Measurements from ENCODE around the gene MORC1. TPM values are rescaled to one million over a fixed set of nuclear protein-coding genes. Genes with fewer than 3 reads are reported as not detected.

The MORC1 gene
- total RNA-seq, 1 donor from 2014 or later: not detected

- Mint-ChIP-seq H3K27me3 (ENCODE audit: low read depth) (no peaks in the 10 kb centered on the region), H3K36me3 (ENCODE audit: low read depth) (peaks cover 7% of the 10 kb centered on the region), H3K27ac (ENCODE audit: unreplicated experiment) (no peak overlapping the region), H3K4me1 (no peaks in the 10 kb centered on the region), H3K9me3 (peaks cover 4% of the 10 kb centered on the region), H3K4me3 (no peak overlapping the region)
- TF ChIP-seq, protein P1, sequence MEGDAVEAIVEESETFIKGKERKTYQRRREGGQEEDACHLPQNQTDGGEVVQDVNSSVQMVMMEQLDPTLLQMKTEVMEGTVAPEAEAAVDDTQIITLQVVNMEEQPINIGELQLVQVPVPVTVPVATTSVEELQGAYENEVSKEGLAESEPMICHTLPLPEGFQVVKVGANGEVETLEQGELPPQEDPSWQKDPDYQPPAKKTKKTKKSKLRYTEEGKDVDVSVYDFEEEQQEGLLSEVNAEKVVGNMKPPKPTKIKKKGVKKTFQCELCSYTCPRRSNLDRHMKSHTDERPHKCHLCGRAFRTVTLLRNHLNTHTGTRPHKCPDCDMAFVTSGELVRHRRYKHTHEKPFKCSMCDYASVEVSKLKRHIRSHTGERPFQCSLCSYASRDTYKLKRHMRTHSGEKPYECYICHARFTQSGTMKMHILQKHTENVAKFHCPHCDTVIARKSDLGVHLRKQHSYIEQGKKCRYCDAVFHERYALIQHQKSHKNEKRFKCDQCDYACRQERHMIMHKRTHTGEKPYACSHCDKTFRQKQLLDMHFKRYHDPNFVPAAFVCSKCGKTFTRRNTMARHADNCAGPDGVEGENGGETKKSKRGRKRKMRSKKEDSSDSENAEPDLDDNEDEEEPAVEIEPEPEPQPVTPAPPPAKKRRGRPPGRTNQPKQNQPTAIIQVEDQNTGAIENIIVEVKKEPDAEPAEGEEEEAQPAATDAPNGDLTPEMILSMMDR (conservative IDR thresholded peaks at IDR 0.05): no peak
- DNase-seq (ENCODE audit: low read depth, low spot score): no peak
Observed at GRCh38 chr3:109118584-109118983, 650 bp upstream of the MORC1 start.

- Mint-ChIP-seq H3K4me3 (no peak overlapping the region), H3K9me3 (no peaks in the 10 kb centered on the region), H3K4me1 (peaks cover 7% of the 10 kb centered on the region), H3K36me3 (ENCODE audit: low read depth) (no peaks in the 10 kb centered on the region), H3K27me3 (ENCODE audit: low read depth) (no peaks in the 10 kb centered on the region), H3K27ac (ENCODE audit: unreplicated experiment) (peak overlapping the region; percentile 25)
- no peak for DNase-seq (ENCODE audit: low read depth, low spot score)
- TF ChIP-seq, protein P1 (conservative IDR thresholded peaks at IDR 0.05): no peak
Observed at GRCh38 chr3:109116031-109116430, 1.9 kb downstream of the MORC1 start.

- Mint-ChIP-seq H3K36me3 (ENCODE audit: low read depth) (no peaks in the 10 kb centered on the region), H3K4me1 (peaks cover 7% of the 10 kb centered on the region), H3K27ac (ENCODE audit: unreplicated experiment) (no peak overlapping the region), H3K4me3 (no peak overlapping the region), H3K27me3 (ENCODE audit: low read depth) (no peaks in the 10 kb centered on the region), H3K9me3 (no peaks in the 10 kb centered on the region)
- no peak for DNase-seq (ENCODE audit: low read depth, low spot score)
- TF ChIP-seq, protein P1 (conservative IDR thresholded peaks at IDR 0.05): no peak
Observed at GRCh38 chr3:109115451-109115850, 2.5 kb downstream of the MORC1 start.

- no peaks in the 10 kb centered on the region for H3K9me3 Mint-ChIP-seq
- H3K27ac Mint-ChIP-seq (ENCODE audit: unreplicated experiment): no peak overlapping the region
- H3K27me3 Mint-ChIP-seq (ENCODE audit: low read depth): no peaks in the 10 kb centered on the region
- peaks cover 7% of the 10 kb centered on the region for H3K4me1 Mint-ChIP-seq
- no peak overlapping the region for H3K4me3 Mint-ChIP-seq
- TF ChIP-seq, protein P1 (conservative IDR thresholded peaks at IDR 0.05): no peak
- DNase-seq (ENCODE audit: low read depth, low spot score): no peak
- H3K36me3 Mint-ChIP-seq (ENCODE audit: low read depth): no peaks in the 10 kb centered on the region
Observed at GRCh38 chr3:109114746-109115145, 3.2 kb downstream of the MORC1 start.

GRCh38 chr3:109112946-109113760, 4.8 kb downstream of the MORC1 start:
- TF ChIP-seq, protein P1 (conservative IDR thresholded peaks at IDR 0.05): no peak
- H3K9me3 Mint-ChIP-seq: no peaks in the 10 kb centered on the region
- no peak overlapping the region for H3K4me3 Mint-ChIP-seq
- no peak overlapping the region for H3K27ac Mint-ChIP-seq (ENCODE audit: unreplicated experiment)
- no peaks in the 10 kb centered on the region for H3K36me3 Mint-ChIP-seq (ENCODE audit: low read depth)
- peaks cover 14% of the 10 kb centered on the region for H3K4me1 Mint-ChIP-seq
- no peak for DNase-seq (ENCODE audit: low read depth, low spot score)
- no peaks in the 10 kb centered on the region for H3K27me3 Mint-ChIP-seq (ENCODE audit: low read depth)
